CD4-positive, alpha-beta T cell treated with Interleukin-4 for 4 hours (primary cell): Measurements from ENCODE around the gene PPM1M.
"Not testable (repeated sequence)": the region's sequence is repeated elsewhere in the genome, so short reads cannot be mapped to it uniquely, and the experiment has no call there.

ENCODE experiments used
- DNase-seq: peaks from one replicate; pipeline ENCODE4 v3.0.0-alpha.2; 2020

PPM1M gene

DNA sequence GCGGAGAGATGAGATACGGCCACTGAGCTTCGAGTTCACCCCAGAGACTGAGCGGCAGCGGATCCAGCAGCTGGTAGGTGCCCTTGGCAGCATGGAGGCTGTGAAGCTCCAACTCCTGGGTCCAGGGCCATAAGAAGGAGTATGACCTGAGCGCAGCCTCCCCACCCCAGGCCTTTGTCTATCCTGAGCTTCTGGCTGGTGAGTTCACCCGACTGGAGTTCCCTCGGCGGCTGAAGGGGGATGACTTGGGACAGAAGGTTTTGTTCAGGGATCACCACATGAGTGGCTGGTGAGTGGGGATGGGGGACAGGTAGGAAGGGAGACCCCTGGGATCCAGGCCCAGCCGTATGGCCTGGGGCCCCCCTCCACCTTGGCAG, 2.6 kb downstream of the PPM1M start:
- no peak for DNase-seq

DNA sequence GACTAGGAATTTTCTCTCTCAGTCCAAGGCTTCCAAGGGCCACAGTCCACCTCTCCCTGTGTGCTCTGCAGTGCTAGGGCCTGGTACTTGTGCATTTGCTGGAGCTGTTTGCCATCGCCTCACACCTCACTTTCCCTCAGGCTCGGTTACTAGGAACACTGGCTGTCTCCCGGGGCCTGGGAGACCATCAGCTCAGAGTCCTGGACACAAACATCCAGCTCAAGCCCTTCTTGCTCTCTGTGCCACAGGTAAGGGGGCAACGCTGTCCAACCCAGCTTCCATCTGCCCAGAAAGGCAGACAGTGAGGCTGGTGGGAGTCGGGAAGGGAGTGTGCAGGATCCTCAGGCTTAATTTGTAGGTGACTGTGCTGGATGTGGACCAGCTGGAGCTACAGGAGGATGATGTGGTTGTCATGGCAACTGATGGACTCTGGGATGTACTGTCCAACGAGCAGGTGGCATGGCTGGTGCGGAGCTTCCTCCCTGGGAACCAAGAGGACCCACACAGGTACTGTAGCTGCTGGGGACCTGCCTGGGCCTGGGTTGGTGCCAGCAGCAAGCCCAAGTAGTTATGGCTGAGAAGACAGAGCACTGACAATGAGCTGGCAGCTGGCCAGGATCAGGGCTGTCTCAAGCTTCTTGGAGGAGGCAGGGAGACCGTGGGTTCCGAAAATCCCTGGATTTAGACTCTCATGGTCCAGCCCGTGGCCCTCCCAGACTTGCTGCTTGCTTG, 3.4 kb downstream of the PPM1M start:
- no peak for DNase-seq

DNA sequence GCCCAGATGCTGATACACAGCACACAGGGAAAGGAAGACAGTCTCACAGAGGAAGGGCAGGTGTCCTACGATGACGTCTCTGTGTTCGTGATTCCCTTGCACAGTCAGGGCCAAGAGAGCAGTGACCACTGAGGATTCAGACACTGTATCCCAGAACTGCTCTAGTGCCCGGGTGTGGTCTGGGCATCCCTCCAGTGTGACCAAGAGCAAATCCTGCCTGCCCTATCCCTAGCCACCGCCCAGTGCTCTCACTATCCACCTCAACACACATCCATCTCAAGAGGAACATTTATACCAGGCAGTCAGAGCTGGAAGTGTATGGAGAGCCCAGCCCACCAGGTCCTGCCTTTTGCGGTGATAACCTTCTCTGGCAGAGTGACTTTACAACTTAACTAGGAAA, 4.1 kb downstream of the PPM1M start:
- DNase-seq, result no peak

GRCh38 chr3:52250122-52250521, 4.6 kb downstream of the PPM1M start:
- DNase-seq, result no peak

DNA sequence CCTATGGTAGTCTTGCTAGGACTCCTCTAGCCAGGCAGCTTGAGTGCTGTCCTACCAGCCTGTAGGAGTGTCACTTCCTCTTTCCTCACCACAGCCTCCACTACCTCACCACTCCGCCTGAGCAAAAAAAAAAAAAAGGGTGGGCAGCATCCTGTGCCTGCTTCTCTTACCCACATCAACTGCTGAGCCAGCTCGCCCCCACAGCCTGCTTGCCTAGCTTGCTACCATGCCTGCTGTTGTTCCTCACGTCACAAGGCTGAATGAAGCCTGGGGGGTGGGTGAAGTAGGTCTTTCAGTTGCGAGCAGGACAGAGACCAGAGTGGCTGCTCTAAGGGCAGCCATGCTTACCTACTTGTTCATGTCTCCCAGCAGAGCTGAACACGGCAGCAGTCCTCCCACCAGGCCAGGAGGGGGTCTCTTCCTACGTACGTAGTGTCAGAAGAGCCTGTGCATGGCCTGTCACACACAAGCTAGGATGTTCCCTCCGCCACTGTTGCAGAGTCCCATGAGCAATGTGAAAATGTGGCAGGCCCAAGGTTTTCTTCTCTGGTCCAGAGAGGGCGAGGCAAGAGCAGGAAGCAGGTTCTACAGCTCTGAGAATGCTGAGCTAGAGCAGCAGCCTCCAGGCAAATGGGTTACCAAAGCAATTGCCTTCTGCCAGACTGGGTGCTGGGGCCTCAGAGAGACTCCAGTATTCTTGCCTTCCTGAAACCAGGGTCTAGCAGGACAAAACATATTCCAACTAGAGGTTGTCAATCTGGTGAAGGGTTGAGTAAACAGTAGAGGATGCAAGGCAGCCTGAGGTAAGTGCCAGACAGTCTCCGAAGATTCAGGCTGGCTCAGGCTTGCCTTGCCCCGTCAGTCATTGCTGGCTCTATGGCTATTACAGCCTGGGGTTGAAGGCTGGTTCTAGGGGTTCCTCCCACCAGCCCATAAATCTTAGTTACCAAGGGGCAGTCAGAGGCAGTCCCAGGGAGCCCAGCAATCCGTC, 8.1 kb downstream of the PPM1M start:
- DNase-seq, result peak; percentile 87

DNA sequence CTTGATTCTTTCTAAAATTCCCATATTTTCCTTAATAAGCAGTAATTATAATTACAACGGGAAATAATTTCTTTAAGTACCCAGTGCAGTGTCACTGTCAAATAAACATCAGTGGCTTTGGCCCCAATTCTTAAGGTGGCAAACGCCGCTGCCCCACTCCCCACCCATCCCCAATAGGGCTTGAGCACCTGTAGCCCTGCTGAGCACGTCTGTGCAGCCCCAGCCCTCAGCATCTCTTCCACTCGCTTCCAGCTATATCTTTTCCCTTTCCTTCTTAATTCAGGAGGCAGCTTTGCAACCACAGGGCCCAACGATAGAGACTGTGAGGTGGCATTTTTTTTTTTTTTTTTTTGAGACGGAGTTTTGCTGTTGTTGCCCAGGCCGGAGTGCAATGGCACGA, 9.0 kb downstream of the PPM1M start:
- no peak for DNase-seq

GRCh38 chr3:52256159-52256558, 10.6 kb downstream of the PPM1M start:
- no peak for DNase-seq

- DNase-seq, result no peak
Observed at GRCh38 chr3:52256622-52257021, 11.1 kb downstream of the PPM1M start.

GRCh38 chr3:52257911-52258310, 12.4 kb downstream of the PPM1M start:
- no peak for DNase-seq

GRCh38 chr3:52259035-52259434, 13.5 kb downstream of the PPM1M start:
- DNase-seq, result no peak

- DNase-seq, result no peak
Observed at GRCh38 chr3:52259448-52259847, 13.9 kb downstream of the PPM1M start.

- DNase-seq, result no peak
Observed at GRCh38 chr3:52262447-52262846, 16.9 kb downstream of the PPM1M start.

DNA sequence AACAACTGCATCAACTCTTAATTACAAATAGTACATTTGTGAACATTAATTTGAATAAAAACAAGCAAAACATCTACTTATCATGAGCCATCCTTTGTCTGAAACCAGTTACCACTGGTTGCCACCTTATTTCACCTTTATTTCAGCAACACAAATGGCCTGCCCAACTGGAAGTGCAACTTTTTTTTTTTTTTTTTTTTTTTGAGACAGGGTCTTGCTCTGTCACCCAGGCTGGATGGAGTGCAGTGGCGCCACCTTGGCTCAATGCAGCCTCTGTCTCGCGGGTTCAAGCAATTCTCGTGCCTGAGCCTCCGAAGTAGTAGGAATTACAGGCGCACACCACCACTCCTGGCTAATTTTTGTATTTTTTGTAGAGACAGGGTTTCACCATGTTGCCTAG, 19.8 kb downstream of the PPM1M start:
- no peak for DNase-seq

DNA sequence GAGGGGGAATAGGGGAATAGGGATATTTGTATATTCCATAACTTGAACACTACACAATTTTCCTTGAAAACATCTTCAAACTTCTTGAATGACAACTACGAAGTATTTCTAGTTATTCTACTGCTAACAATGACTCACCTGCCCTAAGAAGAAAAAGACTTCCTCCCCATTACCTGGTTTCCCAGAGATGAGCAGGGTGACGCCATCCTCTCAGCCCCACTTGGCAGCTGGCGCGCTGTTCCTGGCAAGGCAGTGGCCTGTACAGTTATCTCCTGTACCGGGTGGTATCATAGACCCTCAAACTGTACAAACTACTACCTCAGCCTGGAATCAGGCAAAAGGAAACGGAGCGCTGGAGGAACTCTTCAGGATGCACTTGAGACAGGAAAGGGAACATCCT, 22.5 kb downstream of the PPM1M start:
- peak; percentile 55 for DNase-seq

GRCh38 chr3:52269776-52270175, 24.2 kb downstream of the PPM1M start:
- peak; percentile 49 for DNase-seq

DNA sequence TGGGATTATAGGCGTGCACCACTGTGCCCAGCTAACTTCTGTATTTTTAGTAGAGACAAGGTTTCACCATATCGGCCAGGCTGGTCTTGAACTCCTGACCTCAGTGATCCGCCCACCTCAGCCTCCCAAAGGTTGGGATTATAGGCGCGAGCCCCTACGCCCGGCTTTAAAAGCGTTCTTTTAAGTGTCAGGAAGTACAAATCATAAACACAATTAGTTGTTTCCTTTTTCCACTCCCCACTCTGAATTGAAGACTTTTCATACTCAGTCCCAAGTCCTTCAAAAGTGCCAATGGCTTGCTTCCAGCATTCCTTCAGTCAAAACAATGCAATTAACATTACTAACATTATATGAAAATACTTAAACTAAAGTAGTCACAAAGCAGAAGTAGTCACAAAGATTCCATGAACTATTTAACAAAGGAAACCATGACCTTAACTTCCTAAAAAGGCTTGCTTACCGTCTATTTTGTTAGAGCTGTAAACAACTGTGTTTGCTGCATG, 24.7 kb downstream of the PPM1M start:
- DNase-seq, result no peak

DNA sequence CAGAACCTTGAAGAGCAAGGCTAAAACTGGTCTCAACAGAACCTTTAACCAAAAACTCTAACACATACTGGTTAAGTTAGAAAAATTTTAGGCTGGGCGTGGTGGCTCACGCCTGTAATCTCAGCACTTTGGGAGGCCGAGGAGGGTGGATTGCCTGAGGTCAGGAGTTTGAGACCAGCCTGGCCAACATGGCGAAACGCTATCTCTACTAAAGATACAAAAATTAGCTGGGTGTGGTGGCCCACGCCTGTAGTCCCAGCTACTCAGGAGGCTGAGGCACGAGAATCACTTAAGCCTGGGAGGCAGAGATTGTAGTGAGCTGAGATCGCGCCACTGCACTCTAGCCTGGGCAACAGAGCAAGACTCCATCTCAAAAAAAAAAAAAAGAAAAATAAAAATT, 26.6 kb downstream of the PPM1M start:
- not testable (repeated sequence) for DNase-seq

DNA sequence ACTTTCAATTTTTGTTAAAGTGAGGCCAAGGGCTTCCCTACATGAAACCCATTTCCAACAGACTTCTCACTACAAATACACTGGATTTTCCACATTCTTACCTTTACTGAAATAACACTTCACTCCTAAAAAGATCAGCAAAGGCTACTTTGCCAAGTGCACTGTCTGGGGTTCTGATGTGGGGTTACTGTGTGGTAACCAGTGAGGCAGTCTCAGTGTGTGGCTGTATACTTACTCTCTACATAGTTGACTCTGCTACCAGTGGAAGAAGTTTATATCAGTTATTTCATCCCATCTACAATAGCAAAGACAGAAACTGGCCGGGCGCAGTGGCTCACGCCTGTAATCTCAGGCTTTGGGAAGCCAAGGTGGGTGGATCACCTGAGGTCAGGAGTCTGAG, 27.3 kb downstream of the PPM1M start:
- no peak for DNase-seq

DNA sequence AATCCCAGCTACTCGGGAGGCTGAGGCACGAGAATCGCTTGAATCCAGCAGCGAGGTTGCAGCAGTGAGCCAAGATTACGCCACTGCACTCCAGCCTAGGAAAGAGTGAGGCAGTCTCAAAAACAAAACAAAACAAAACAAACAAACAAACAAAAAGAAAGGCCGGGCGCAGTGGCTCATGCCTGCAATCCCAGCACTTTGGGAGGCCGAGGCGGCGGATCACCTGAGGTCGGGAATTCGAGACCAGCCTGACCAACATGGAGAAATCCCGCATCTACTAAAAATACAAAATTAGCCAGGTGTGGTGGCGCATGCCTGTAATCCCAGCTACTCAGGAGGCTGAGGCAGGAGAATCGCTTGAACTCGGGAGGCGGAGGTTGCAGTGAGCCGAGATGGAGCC, 29.2 kb downstream of the PPM1M start:
- DNase-seq, result not testable (repeated sequence)

DNA sequence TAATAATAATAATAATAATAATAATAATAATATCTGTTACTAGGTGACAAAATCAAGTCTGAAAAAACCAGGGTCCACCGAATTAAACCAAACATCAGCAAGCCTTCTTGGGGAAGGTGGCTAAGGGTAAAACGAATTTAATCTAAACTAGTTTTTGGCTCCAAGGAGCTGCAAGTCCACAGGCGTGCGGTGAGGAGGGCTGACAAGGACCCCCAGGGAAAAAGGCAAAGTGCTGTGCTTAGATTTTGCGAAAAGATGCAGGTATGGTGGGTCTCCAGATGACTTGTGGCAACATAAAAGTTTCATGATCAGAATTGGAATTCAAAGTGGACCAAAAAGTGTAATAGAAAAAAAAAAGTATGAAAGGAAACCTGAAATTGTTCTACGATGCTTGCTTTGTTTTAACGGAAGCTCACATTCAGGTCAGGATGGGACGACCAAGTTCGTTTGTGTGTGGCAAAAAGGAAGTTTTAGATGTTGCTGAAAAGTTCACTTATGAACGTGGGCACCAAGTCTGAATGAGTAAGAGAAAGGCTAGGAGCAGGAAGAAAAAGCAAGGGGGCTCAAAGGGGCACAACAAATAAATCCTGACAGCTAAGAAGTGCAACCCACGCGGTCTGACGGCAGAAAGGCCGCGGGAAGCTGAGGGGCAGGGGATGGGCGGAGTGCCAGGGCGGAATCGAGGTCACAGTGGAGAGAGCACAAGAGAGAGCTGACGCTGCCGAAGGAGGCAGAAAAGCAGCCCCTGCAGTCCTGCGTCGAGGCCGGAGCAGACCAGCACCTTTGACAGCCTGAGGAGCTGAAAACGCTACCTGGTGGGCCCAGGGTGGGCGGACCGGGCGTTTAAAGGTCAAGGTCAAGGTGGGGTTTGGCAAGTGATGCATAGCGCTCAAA, 31.8 kb downstream of the PPM1M start:
- peak; percentile 69 for DNase-seq

DNA sequence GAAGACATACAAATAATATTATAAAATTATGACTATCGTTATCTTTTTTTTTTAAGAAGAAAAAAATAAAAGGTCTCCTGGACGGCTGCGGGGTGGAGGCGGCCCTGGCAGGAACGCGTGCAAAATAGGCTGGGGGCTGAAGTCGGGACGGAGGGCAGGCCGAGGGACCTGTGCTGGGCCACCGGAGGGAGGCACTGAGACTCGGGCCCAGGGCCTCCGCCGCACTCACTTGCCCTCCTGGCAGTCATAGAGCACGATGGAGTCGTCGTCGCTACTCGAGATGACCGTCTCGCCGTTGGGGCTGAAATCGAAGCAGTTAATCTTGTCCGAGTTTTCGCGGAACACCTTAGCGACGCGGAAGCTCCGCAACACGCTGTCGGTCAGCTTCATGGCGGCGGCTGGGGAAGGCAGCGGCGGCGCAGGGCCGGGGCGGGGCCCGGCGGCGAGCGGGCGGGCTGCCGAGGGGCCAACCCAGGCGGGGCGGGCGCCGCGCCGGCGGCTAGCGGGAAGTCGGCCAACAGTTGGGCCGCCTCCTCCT, 32.5 kb downstream of the PPM1M start:
- peak; percentile 42 for DNase-seq

GRCh38 chr3:52278510-52279069, 33.0 kb downstream of the PPM1M start, which contains the start of gene WDR82:
WDR82 (minus strand) TSS chr3:52278649; CDS start chr3:52278361, 288 bp downstream.
- peak; percentile 94 for DNase-seq
